RWPE1 (cell line): ENCODE results near the gene GAB2.

Source experiments
- CTCF ChIA-PET: fragments of 350-600 bp; sonication (Branson Sonifier 250); formaldehyde crosslinking; extraction: SDS; loops from one replicate; lab custom pipeline; 2021; lab: Yijun Ruan, JAX
- POLR2A ChIA-PET: fragments of 400-600 bp; formaldehyde crosslinking; extraction: SDS; loops from one replicate; lab custom pipeline; 2020; ENCODE audit warnings: antibody characterized with exemption; ENCODE audit not compliant: low non-redundant PET; lab: Yijun Ruan, JAX
- DNase-seq: peaks from one replicate; pipeline ENCODE4 v3.0.0; 2012; ENCODE audit warnings: low spot score
- H3K27ac ChIP-seq: fragments of 450-650 bp; 2 replicates; pipeline ENCODE4 v1.5.1; 2017
- TF ChIP-seq, protein P1 (sequence below): fragments of 450-650 bp; conservative IDR thresholded peaks from 2 replicates; pipeline ENCODE4 v1.5.1; 2017; ENCODE audit warnings: low read depth, mild to moderate bottlenecking

GAB2 gene

DNA sequence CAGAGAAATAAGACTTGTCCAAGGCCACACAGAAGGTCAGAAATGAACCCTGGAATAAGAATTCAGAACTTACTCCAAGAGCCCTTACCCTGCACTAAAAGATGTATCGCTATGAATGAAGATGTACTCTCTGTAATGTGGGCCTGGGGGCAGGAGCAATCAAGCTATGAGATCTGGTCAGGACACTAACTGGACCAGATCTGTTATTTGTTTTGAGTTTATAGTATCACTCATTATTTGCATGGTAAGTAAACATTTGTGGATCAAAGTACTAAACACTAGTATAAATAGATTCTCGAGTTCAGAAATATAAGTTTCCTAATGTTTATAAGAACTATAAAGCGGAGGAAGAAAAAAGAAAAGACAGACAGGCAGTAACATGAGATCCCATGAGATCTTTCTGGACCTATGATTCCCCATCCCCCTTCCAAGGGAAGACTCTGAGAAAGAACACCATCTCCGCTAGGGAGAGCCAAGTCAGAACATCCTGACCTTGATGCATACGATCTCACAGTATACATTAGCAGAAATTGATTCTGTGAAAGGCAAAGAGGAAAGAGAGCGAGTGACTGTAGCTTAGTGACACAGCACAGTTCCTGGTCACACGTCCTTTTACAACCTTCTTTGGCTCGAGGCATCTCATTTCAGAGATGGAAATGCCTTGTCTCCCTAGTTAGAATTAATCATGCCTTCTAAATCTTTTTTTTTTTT, 157.7 kb downstream of the GAB2 start:
- no peak for DNase-seq
- no peak overlapping the region for H3K27ac ChIP-seq
- ChIA-PET CTCF (no interaction called here), POLR2A (interaction anchor here (0.7 kb wide), 1 partner anchor 25 kb away, joined by 3 read pairs; no protein-coding TSS in a partner anchor)
- TF ChIP-seq, protein P1, sequence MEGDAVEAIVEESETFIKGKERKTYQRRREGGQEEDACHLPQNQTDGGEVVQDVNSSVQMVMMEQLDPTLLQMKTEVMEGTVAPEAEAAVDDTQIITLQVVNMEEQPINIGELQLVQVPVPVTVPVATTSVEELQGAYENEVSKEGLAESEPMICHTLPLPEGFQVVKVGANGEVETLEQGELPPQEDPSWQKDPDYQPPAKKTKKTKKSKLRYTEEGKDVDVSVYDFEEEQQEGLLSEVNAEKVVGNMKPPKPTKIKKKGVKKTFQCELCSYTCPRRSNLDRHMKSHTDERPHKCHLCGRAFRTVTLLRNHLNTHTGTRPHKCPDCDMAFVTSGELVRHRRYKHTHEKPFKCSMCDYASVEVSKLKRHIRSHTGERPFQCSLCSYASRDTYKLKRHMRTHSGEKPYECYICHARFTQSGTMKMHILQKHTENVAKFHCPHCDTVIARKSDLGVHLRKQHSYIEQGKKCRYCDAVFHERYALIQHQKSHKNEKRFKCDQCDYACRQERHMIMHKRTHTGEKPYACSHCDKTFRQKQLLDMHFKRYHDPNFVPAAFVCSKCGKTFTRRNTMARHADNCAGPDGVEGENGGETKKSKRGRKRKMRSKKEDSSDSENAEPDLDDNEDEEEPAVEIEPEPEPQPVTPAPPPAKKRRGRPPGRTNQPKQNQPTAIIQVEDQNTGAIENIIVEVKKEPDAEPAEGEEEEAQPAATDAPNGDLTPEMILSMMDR, result no peak

DNA sequence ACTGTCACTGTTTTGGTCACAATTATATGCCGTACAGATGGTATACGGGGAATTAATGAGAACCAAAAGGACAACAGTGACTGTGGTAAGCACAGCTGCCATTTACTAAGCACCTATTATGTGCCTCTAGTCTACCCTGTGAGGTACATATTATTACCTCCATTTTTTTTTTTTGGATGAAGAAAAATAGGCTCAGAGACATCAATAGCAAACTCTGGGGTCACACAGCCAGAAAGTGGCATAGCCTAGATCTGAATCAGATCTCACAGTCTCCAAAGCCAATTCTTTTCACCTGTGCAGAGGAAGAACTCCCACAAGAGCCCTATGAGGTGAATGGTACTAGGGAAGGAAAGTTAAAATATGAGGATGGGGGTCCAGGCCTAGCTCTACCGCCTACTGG, 160.0 kb downstream of the GAB2 start:
- TF ChIP-seq, protein P1, result no peak
- ChIA-PET POLR2A (no interaction called here), CTCF (interaction anchor here (0.6 kb wide), 1 partner anchor 197 kb away, joined by 3 read pairs; no protein-coding TSS in a partner anchor)
- no peak overlapping the region for H3K27ac ChIP-seq
- no peak for DNase-seq

DNA sequence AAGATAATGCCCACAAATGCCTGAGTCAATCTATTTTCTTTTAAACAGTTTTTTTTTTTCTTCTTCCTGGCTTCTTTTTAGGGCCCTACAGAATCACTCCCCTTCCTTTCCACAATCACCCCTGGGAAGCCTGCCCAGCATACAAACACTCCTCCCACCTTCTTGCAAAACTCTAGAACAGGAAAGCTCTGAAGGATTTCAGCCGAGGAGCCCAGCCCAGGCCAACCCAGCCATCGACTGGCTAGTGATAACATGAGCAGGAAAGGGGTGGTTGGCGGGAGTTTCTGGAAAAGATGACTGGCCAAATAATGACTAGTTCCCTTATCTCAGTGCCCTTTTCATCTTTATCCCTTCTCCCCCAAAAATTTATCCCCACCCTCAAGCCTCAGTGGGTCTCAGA, 160.7 kb downstream of the GAB2 start:
- H3K27ac ChIP-seq, result no peak overlapping the region
- TF ChIP-seq, protein P1, result no peak
- ChIA-PET POLR2A (no interaction called here), CTCF (interaction anchor here (0.6 kb wide), 1 partner anchor 196 kb away, joined by 3 read pairs; no protein-coding TSS in a partner anchor)
- no peak for DNase-seq

DNA sequence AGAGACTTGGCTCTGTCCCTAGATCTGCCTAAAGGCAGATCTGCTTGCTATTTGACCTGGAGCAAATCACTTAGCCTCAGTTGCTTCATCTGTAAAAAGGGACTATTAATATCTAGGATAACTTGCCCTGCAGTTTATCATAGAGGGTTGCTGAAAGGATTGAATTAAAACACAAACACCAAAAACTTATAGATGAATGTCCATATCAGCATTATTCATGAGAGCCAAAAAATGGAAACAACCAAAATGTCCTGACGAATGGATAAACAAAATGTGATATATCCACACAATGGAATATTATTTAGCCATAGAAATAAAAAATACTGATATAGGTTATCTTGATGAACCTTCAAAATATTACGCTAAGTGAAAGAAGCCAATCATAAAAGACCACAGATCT, 161.7 kb downstream of the GAB2 start:
- no peak for DNase-seq
- ChIA-PET POLR2A (no interaction called here), CTCF (no interaction called here)
- no peak overlapping the region for H3K27ac ChIP-seq
- TF ChIP-seq, protein P1, result no peak

DNA sequence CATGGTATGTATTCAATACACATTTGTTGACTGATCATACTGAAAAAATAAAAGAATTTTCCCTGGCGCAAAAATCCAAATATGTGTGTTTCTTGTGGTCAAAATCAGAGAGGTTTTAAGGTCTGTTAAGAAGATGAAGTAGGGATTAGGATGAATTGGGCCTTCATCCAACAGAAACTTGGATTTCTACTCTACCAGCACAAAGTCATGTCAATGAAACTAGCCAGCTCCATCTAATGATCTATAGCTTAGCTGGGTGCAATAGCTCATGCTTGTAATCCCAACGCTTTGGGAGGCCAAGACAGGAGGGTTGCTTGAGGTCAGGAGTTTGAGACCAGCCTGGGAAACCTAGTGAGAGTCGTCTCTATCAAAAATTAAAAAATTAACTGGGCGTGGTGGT, 163.4 kb downstream of the GAB2 start:
- ChIA-PET CTCF (interaction anchor here (0.5 kb wide), 1 partner anchor 238 kb away, joined by 3 read pairs; no protein-coding TSS in a partner anchor), POLR2A (no interaction called here)
- no peak for DNase-seq
- no peak overlapping the region for H3K27ac ChIP-seq
- TF ChIP-seq, protein P1, result no peak

DNA sequence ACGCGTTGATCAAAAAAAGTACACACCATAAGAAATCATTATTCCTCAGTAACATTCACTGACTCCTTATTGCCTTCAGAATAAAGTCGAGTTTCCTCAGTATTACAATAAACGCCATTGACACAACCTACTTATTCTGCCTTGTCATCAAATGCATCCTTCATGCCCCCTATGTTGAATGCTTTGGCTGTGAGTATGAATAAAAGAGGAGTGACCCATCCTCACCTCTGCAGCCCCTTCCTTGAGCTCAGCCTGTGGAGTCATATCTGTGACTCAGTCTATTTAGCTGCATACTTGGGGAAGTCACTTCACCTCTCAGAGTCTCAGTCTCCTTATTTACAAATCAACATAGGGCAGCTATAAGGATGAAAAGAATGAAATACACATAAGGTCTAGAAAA, 163.8 kb downstream of the GAB2 start:
- POLR2A ChIA-PET, result no interaction called here
- H3K27ac ChIP-seq, result no peak overlapping the region
- no peak for DNase-seq
- CTCF ChIA-PET, result interaction anchor here (0.5 kb wide), 1 partner anchor 239 kb away, joined by 3 read pairs; no protein-coding TSS in a partner anchor
- TF ChIP-seq, protein P1, result no peak
